Hematopoietic multipotent progenitor cell treated with erythropoietin and hydrocortisone succinate and interleukin-3 and kit ligand, for 4 days (in vitro differentiated cells): Measurements from ENCODE around the gene MAJIN.

Experiments
- DNase-seq: peaks from one replicate; pipeline ENCODE4 v3.0.0-alpha.2; 2015

The MAJIN gene

GRCh38 chr11:64888729-64889511 is 83.0 kb downstream of the MAJIN start:
- peak; percentile 98 for DNase-seq

GRCh38 chr11:64888406-64888728 is 83.5 kb downstream of the MAJIN start:
- no peak for DNase-seq
